Measurements from ENCODE around the gene ARHGAP31. TPM values are rescaled to one million over a fixed set of nuclear protein-coding genes. Genes with fewer than 3 reads are reported as not detected.

ARHGAP31 gene
- polyA plus RNA-seq, 4 donors, result 0.89 to 6.4 (median 4.0) TPM

DNA sequence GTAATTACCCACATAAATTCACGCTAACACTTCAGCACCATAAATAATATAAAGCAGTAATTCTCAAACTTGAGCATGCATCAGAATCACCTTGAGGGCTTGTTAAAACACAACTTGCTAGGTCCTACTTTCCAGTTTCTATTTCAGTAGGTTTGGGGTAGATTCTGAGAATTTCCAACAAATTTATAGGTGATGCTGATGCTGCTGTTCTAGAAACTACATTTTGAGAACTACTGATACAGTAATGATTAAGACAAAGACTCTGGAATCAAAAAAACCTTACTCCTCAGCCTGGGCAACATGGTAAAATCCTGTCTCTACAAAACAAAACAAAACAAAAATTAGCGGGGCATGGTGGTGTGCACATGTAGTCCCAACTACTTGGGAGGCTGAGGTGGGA, 150.4 kb downstream of the ARHGAP31 start:
- FAIRE-seq (no peak), DNase-seq (no peak)
- Histone ChIP-seq H3K9me3 (ENCODE audit: control insufficient read depth in 2 of 2, insufficient read depth in 1 of 2, low read depth in 1 of 2, low read length in 1 of 2) (peaks cover 0 to 4% of the 10 kb centered on the region in 2 donors), H3K4me3 (ENCODE audit: low read depth in 1 of 3, low read length in 3 of 3) (no peak overlapping the region), H3K36me3 (ENCODE audit: control insufficient read depth in 3 of 3, insufficient read depth in 2 of 3, low read depth in 1 of 3, low read length in 3 of 3) (peaks cover 9 to 35% (median 16%) of the 10 kb centered on the region in 3 donors), H3K27me3 (ENCODE audit: control insufficient read depth in 3 of 3, insufficient read depth in 3 of 3, low read length in 3 of 3) (no peaks in the 10 kb centered on the region), H3K4me1 (ENCODE audit: control insufficient read depth in 3 of 3, insufficient read depth in 2 of 3, low read depth in 1 of 3, low read length in 2 of 3) (no peaks in the 10 kb centered on the region), H3K27ac (ENCODE audit: low read depth in 1 of 3, low read length in 2 of 3) (no peak overlapping the region)
- 91 to 99% (median 97%) methylated on average over 2 of the region's 2 CpGs for WGBS, 3 donors

DNA sequence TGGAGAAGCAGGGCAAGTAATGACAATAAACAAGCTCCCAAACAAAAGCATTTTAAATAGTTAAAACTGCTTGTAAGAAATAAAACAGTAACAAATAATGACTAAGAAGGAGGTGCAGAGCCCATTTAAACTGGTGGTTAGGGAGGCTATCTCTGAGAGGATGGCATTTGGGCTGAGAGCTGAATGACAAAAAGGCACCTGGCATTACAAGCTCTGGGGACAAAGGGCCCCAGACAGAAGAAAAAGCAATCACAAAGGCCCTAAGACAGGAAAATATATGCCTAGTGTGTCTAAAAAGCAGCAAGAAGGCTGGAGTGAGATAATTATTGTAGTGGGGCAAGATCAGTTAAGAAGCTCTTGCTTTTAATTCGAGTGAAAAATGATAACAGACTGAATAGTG, 159.6 kb downstream of the ARHGAP31 start:
- Histone ChIP-seq H3K36me3 (ENCODE audit: control insufficient read depth in 3 of 3, insufficient read depth in 2 of 3, low read depth in 1 of 3, low read length in 3 of 3) (peaks cover 16 to 37% (median 18%) of the 10 kb centered on the region in 3 donors), H3K27me3 (ENCODE audit: control insufficient read depth in 3 of 3, insufficient read depth in 3 of 3, low read length in 3 of 3) (no peaks in the 10 kb centered on the region)

DNA sequence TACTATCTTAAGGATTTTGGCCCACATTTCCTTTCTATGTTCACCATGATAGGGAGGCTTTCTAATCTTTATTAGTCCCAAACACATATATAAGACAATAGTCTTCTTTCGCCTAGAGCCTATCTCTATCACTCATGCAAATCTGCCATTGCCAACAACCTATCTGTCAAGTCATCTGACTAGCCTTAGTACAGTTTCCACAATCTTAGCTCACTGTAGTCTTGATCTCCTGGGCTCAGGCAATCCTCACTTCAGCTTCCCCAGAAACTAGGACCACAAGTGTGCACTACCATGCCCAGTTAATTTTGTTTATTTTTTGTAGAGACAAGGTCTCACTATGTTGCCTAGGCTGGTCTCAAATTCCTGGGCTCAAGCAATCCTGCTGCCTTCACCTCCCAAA, 162.3 kb downstream of the ARHGAP31 start:
- no peak for DNase-seq
- Histone ChIP-seq H3K27ac (ENCODE audit: low read depth in 1 of 3, low read length in 2 of 3) (no peak overlapping the region), H3K4me3 (ENCODE audit: low read depth in 1 of 3, low read length in 3 of 3) (no peak overlapping the region), H3K4me1 (ENCODE audit: control insufficient read depth in 3 of 3, insufficient read depth in 2 of 3, low read depth in 1 of 3, low read length in 2 of 3) (peaks cover 0 to 3% (median 0%) of the 10 kb centered on the region in 3 donors), H3K36me3 (ENCODE audit: control insufficient read depth in 3 of 3, insufficient read depth in 2 of 3, low read depth in 1 of 3, low read length in 3 of 3) (peaks cover 16 to 25% (median 23%) of the 10 kb centered on the region in 3 donors), H3K27me3 (ENCODE audit: control insufficient read depth in 3 of 3, insufficient read depth in 3 of 3, low read length in 3 of 3) (no peaks in the 10 kb centered on the region), H3K9me3 (ENCODE audit: control insufficient read depth in 2 of 2, insufficient read depth in 1 of 2, low read depth in 1 of 2, low read length in 1 of 2) (no peaks in the 10 kb centered on the region)
- no peak for FAIRE-seq
- 90 to 95% (median 92%) methylated on average over 1 of the region's 1 CpG for WGBS, 3 donors

More for the DNA sequence above, 159.6 kb downstream of the ARHGAP31 start:
- FAIRE-seq (no peak), DNase-seq (no peak)
- no peak overlapping the region for H3K27ac ChIP-seq (ENCODE audit: low read depth in 1 of 3, low read length in 2 of 3)
- no peaks in the 10 kb centered on the region for H3K9me3 ChIP-seq (ENCODE audit: control insufficient read depth in 2 of 2, insufficient read depth in 1 of 2, low read depth in 1 of 2, low read length in 1 of 2)
- WGBS, 3 donors, result 72 to 88% (median 85%) methylated on average over 1 of the region's 1 CpG
- H3K4me1 ChIP-seq (ENCODE audit: control insufficient read depth in 3 of 3, insufficient read depth in 2 of 3, low read depth in 1 of 3, low read length in 2 of 3), result no peaks in the 10 kb centered on the region
- no peak overlapping the region for H3K4me3 ChIP-seq (ENCODE audit: low read depth in 1 of 3, low read length in 3 of 3)

DNA sequence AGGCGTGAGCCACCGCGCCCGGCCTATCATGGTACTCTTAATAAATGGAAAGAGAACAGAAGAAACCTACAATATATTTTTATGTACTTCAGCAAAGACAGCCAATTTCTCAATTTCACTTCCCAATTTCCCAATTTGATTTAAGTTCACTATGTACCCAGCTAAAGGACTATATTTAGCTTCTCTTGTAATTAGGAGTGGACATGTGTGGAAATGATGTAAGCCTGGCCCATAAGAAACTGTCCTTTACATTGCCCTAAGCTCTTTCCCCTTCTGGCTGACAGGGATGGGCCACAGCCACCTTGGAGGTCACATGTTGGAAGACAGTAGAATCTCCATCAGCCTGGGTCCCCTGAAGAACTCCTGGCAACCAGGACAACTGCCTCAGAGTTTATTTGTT, 163.1 kb downstream of the ARHGAP31 start:
- WGBS, 3 donors, result 70 to 97% (median 94%) methylated on average over 4 of the region's 4 CpGs
- DNase-seq, result no peak
- Histone ChIP-seq H3K4me1 (ENCODE audit: control insufficient read depth in 3 of 3, insufficient read depth in 2 of 3, low read depth in 1 of 3, low read length in 2 of 3) (peaks cover 0 to 5% (median 3%) of the 10 kb centered on the region in 3 donors), H3K9me3 (ENCODE audit: control insufficient read depth in 2 of 2, insufficient read depth in 1 of 2, low read depth in 1 of 2, low read length in 1 of 2) (no peaks in the 10 kb centered on the region), H3K4me3 (ENCODE audit: low read depth in 1 of 3, low read length in 3 of 3) (no peak overlapping the region), H3K36me3 (ENCODE audit: control insufficient read depth in 3 of 3, insufficient read depth in 2 of 3, low read depth in 1 of 3, low read length in 3 of 3) (peaks cover 16 to 23% (median 23%) of the 10 kb centered on the region in 3 donors), H3K27me3 (ENCODE audit: control insufficient read depth in 3 of 3, insufficient read depth in 3 of 3, low read length in 3 of 3) (no peaks in the 10 kb centered on the region), H3K27ac (ENCODE audit: low read depth in 1 of 3, low read length in 2 of 3) (no peak overlapping the region)
- FAIRE-seq, result no peak

DNA sequence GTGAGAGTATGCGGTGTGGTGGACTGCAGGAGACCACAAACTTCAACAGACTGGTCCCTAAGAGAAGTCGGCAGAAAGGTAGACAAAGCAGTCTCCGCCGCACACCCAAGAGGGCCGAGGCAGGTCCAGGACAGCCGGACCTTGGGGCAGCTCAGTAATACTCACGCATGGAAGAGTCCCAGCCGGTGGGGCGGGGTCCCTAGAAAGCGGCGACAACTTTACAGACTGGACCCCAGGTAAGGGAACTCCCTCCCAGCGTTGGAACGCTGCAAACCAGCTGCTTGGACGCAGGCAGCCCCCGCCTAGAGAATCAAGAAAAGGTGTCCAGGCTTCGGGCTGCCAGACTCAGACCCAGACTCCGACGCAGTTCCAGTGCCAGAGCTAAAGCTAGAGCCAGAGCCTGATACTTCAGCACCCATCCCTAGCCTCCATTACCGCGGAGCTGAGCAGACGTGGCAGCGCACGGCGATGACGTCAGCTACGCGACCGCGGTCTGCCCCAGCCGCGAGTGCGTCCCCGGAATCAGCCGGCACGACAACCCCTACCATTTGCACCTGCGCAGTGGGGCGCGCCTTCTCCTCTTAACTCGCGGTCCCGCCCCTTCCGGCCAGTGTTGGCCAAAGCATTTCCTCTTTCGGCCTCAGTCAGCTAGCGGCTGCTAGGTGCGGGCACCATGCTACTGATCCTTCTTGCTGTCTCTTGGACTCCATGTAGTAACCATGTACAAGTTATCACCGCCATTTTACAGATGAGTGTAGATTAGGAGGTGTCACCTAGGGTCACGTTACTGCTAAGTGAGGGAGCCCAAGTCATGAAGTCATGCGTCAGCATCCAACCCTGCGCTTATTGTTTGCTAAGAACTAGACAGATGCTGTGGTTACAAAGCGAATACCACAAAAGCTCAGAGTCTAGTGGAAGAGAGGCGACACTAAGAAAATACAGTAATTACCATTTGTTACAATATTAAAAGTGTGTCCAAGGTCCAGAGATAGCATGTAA, 169.3 kb downstream of the ARHGAP31 start, which contains the start of gene TMEM39A:
TMEM39A (minus strand) TSS at position 445 of the 999 bp plus-strand sequence. CDS start 1,541 bp downstream, outside the sequence.
- WGBS, 3 donors, result 2 to 4% (median 3%) methylated on average over 51 of the region's 51 CpGs

DNA sequence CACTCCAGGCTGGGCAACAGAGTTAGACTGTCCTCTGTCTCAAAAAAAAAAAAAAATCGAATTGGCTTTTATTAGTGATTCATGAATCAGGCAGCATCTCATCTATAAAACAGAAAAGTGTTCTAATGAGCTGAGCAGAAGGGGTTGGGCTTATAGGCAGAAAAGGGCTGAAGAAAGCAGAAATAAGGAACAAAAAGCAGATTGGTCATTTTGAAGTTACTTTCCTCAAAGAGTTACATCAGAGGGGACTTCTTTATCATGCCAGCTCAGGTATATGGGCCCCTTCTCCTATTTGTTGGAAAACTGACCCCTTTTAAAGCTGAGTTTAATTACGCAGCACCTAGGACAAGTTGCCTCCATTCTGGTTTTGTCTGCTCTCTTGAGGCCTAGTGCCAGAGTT, 173.9 kb downstream of the ARHGAP31 start:
- DNase-seq (peak in 1 of 2 donors; percentile 2), FAIRE-seq (no peak)
- Histone ChIP-seq H3K9me3 (ENCODE audit: control insufficient read depth in 2 of 2, insufficient read depth in 1 of 2, low read depth in 1 of 2, low read length in 1 of 2) (no peaks in the 10 kb centered on the region), H3K4me1 (ENCODE audit: control insufficient read depth in 3 of 3, insufficient read depth in 2 of 3, low read depth in 1 of 3, low read length in 2 of 3) (peaks cover 6 to 25% (median 9%) of the 10 kb centered on the region in 3 donors), H3K36me3 (ENCODE audit: control insufficient read depth in 3 of 3, insufficient read depth in 2 of 3, low read depth in 1 of 3, low read length in 3 of 3) (peaks cover 2 to 10% (median 5%) of the 10 kb centered on the region in 3 donors), H3K4me3 (ENCODE audit: low read depth in 1 of 3, low read length in 3 of 3) (no peak overlapping the region), H3K27me3 (ENCODE audit: control insufficient read depth in 3 of 3, insufficient read depth in 3 of 3, low read length in 3 of 3) (no peaks in the 10 kb centered on the region), H3K27ac (ENCODE audit: low read depth in 1 of 3, low read length in 2 of 3) (peak overlapping the region in 1 of 3 donors; percentile 91)
- 65 to 87% (median 68%) methylated on average over 2 of the region's 2 CpGs for WGBS, 3 donors

More for the DNA sequence above, 169.3 kb downstream of the ARHGAP31 start, which contains the start of gene TMEM39A:
- H3K4me3 ChIP-seq (ENCODE audit: low read depth in 1 of 3, low read length in 3 of 3), result peak within 1 kb of the TSS; percentile 71 to 100 (median 79)
- DNase-seq (peak; percentile 99 to 100), FAIRE-seq (no peak)
- H3K4me1 ChIP-seq (ENCODE audit: control insufficient read depth in 3 of 3, insufficient read depth in 2 of 3, low read depth in 1 of 3, low read length in 2 of 3), result peaks cover 2 to 10% (median 7%) of the 10 kb centered on the region in 3 donors
- H3K9me3 ChIP-seq (ENCODE audit: control insufficient read depth in 2 of 2, insufficient read depth in 1 of 2, low read depth in 1 of 2, low read length in 1 of 2), result no peaks in the 10 kb centered on the region
- peaks cover 3 to 8% (median 5%) of the 10 kb centered on the region in 3 donors for H3K36me3 ChIP-seq (ENCODE audit: control insufficient read depth in 3 of 3, insufficient read depth in 2 of 3, low read depth in 1 of 3, low read length in 3 of 3)
- H3K27ac ChIP-seq (ENCODE audit: low read depth in 1 of 3, low read length in 2 of 3), result peak within 1 kb of the TSS; percentile 77 to 93 (median 91)
- no peaks in the 10 kb centered on the region for H3K27me3 ChIP-seq (ENCODE audit: control insufficient read depth in 3 of 3, insufficient read depth in 3 of 3, low read length in 3 of 3)

DNA sequence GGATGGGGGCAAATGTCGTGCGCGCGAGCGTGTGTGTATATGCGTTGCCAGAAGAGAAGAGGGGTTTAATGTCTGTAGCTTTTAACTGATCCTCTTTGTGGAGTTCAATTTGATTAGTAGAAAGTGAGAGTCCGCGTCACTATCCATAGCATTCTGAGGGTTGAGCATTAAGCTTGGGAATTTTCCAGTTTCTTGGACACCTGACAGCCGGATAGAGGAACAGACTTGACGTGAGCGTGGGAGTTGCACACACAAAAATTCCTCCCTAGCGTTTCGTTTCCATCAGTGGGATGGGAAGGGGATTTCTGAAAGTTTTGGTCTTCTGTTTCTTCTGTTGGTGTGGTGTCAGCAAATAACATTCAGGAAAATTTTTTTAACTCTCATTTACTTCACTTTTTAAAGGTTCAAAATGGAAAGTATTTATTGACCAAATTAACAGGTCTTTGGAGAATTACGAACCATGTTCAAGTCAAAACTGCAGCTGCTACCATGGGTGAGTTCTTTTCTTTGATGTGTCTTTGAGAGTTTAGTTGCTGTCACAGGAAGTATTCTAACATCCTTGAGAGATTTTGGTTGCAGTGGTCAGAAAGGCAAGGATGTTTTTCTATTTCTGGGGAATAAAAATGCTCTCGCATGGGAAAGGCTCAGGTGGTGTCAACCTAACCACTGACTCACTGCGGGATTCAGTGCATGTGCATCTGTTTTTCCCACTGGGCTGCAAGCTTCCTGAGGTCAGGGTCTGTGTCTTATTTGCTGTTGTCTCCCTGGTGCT, 175.4 kb downstream of the ARHGAP31 start:
- H3K27me3 ChIP-seq (ENCODE audit: control insufficient read depth in 3 of 3, insufficient read depth in 3 of 3, low read length in 3 of 3), result no peaks in the 10 kb centered on the region

More for the DNA sequence above, 175.4 kb downstream of the ARHGAP31 start:
- WGBS, 3 donors, result 10 to 15% (median 14%) methylated on average over 16 of the region's 16 CpGs
- Histone ChIP-seq H3K4me1 (ENCODE audit: control insufficient read depth in 3 of 3, insufficient read depth in 2 of 3, low read depth in 1 of 3, low read length in 2 of 3) (peaks cover 6 to 20% (median 8%) of the 10 kb centered on the region in 3 donors), H3K9me3 (ENCODE audit: control insufficient read depth in 2 of 2, insufficient read depth in 1 of 2, low read depth in 1 of 2, low read length in 1 of 2) (no peaks in the 10 kb centered on the region), H3K36me3 (ENCODE audit: control insufficient read depth in 3 of 3, insufficient read depth in 2 of 3, low read depth in 1 of 3, low read length in 3 of 3) (peaks cover 2 to 12% (median 5%) of the 10 kb centered on the region in 3 donors), H3K27ac (ENCODE audit: low read depth in 1 of 3, low read length in 2 of 3) (peak overlapping the region in 2 of 3 donors; percentile 33 to 91), H3K4me3 (ENCODE audit: low read depth in 1 of 3, low read length in 3 of 3) (peak overlapping the region; percentile 79 to 95 (median 86))
- FAIRE-seq (no peak), DNase-seq (no peak)
